Activated B cell treated with CpG ODN at 0.5 μM for 24 hours (primary cell): ENCODE data around the gene PLCB4. TPM values are rescaled to one million over a fixed set of nuclear protein-coding genes. Genes with fewer than 3 reads are reported as not detected.

Source experiments
- ATAC-seq: fragments of 200-7000 bp; cut with Tn5 transposase; one replicate; pipeline ENCODE4 v1.10.0; 2021; ENCODE audit warnings: low read depth, mild to moderate bottlenecking, moderate library complexity
- CTCF ChIA-PET: fragments of 350-600 bp; sonication (Branson Sonifier 250); formaldehyde crosslinking; loops from one replicate; lab custom pipeline; 2021; ENCODE audit warnings: antibody characterized with exemption; lab: Charles Lee
- POLR2A ChIA-PET: fragments of 350-600 bp; sonication (Branson Sonifier 250); formaldehyde crosslinking; loops from one replicate; lab custom pipeline; 2021; ENCODE audit warnings: antibody characterized with exemption; lab: Charles Lee
- DNase-seq: peaks from one replicate; pipeline ENCODE4 v3.0.0; 2022
- H3K27ac Mint-ChIP-seq: one replicate; pipeline ENCODE4 v1.8.0; 2020; ENCODE audit warnings: mixed read lengths
- H3K27me3 Mint-ChIP-seq: one replicate; pipeline ENCODE4 v1.8.0; 2021; ENCODE audit warnings: mixed read lengths
- H3K36me3 Mint-ChIP-seq: one replicate; pipeline ENCODE4 v1.8.0; 2021; ENCODE audit warnings: low read depth, mixed read lengths
- H3K4me1 Mint-ChIP-seq: one replicate; pipeline ENCODE4 v1.8.0; 2021; ENCODE audit warnings: mixed read lengths
- H3K4me3 Mint-ChIP-seq: one replicate; pipeline ENCODE4 v1.8.0; 2020; ENCODE audit warnings: mild to moderate bottlenecking, mixed read lengths
- H3K9me3 Mint-ChIP-seq: one replicate; pipeline ENCODE4 v1.8.0; 2020; ENCODE audit warnings: mixed read lengths
- intact Hi-C: fragments of 100-400 bp; cut with micrococcal nuclease; formaldehyde crosslinking; loops from one replicate; pipeline ENCODE4 v1.15.1; 2024
- total RNA-seq: library from RNA; stranded (reverse); gene quantifications from 2 replicates; pipeline ENCODE4 v1.2.3, GENCODE V29; 2022
- TF ChIP-seq, protein P1 (sequence below): fragments of 200-600 bp; IDR thresholded peaks from one replicate; pipeline ENCODE4 v1.8.0; 2022; ENCODE audit warnings: antibody characterized with exemption, mild to moderate bottlenecking

The PLCB4 gene
- total RNA-seq, 1 donor from 2014 or later, result not detected

GRCh38 chr20:9142809-9143208 is 73.9 kb downstream of the PLCB4 start:
- ChIA-PET CTCF (no interaction called here), POLR2A (no interaction called here)
- H3K27ac Mint-ChIP-seq, result no peak overlapping the region
- H3K4me1 Mint-ChIP-seq, result no peaks in the 10 kb centered on the region
- DNase-seq (no peak), ATAC-seq (no peak)
- H3K27me3 Mint-ChIP-seq, result no peaks in the 10 kb centered on the region
- intact Hi-C loops, result no loop called here
- peaks cover 8% of the 10 kb centered on the region for H3K9me3 Mint-ChIP-seq
- no peak overlapping the region for H3K4me3 Mint-ChIP-seq
- TF ChIP-seq, protein P1, sequence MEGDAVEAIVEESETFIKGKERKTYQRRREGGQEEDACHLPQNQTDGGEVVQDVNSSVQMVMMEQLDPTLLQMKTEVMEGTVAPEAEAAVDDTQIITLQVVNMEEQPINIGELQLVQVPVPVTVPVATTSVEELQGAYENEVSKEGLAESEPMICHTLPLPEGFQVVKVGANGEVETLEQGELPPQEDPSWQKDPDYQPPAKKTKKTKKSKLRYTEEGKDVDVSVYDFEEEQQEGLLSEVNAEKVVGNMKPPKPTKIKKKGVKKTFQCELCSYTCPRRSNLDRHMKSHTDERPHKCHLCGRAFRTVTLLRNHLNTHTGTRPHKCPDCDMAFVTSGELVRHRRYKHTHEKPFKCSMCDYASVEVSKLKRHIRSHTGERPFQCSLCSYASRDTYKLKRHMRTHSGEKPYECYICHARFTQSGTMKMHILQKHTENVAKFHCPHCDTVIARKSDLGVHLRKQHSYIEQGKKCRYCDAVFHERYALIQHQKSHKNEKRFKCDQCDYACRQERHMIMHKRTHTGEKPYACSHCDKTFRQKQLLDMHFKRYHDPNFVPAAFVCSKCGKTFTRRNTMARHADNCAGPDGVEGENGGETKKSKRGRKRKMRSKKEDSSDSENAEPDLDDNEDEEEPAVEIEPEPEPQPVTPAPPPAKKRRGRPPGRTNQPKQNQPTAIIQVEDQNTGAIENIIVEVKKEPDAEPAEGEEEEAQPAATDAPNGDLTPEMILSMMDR, result no peak
- no peaks in the 10 kb centered on the region for H3K36me3 Mint-ChIP-seq

DNA sequence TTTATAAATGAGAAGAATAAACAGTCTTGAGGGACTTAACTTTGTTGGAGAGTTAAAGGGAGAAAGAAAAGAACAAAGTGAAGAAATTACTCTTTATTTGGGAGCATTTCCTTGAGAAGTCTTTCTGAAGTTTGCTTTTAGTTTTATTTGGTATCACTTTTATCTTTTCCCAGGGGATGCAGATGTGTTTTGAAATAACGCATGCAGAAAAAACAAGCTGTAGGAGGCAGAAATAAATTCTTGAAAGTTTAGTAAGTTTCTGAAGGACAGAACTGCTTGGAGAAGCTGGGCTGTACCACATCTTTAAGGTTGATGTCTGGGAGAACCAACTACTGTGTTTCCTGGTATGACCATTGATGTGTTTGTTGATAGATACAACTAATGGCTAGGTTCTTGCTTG is 75.0 kb downstream of the PLCB4 start:
- TF ChIP-seq, protein P1, result no peak
- no peaks in the 10 kb centered on the region for H3K4me1 Mint-ChIP-seq
- no peaks in the 10 kb centered on the region for H3K36me3 Mint-ChIP-seq
- no peak for DNase-seq
- H3K27me3 Mint-ChIP-seq, result no peaks in the 10 kb centered on the region
- H3K9me3 Mint-ChIP-seq, result peaks cover 8% of the 10 kb centered on the region
- CTCF ChIA-PET, result no interaction called here
- ATAC-seq, result no peak
- H3K27ac Mint-ChIP-seq, result no peak overlapping the region
- no peak overlapping the region for H3K4me3 Mint-ChIP-seq
- intact Hi-C loops, result no loop called here
- POLR2A ChIA-PET, result no interaction called here

DNA sequence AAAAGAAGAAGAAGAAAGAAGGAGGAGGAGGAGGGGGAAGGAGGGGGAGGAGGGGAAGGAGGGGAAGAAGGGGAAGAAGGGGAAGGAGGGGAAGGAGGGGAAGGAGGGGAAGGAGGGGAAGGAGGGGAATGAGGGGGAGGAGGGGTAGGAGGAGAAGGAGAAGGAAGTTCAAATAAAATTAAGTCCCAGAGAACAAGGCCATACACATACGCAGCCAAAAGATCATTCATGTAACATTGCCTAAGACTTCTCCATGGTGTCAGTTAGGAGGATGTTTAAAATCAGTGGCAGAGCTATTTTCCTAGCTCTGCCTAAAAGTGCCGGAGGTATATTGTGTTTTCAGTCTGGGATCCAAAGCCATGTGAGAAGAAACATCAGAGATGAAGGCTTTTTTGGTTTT is 75.8 kb downstream of the PLCB4 start:
- DNase-seq (no peak), ATAC-seq (no peak)
- CTCF ChIA-PET, result no interaction called here
- Mint-ChIP-seq H3K4me1 (no peaks in the 10 kb centered on the region), H3K27me3 (no peaks in the 10 kb centered on the region), H3K4me3 (no peak overlapping the region), H3K9me3 (peaks cover 4% of the 10 kb centered on the region), H3K36me3 (no peaks in the 10 kb centered on the region), H3K27ac (no peak overlapping the region)
- POLR2A ChIA-PET, result no interaction called here
- TF ChIP-seq, protein P1, result no peak
- intact Hi-C loops, result no loop called here

DNA sequence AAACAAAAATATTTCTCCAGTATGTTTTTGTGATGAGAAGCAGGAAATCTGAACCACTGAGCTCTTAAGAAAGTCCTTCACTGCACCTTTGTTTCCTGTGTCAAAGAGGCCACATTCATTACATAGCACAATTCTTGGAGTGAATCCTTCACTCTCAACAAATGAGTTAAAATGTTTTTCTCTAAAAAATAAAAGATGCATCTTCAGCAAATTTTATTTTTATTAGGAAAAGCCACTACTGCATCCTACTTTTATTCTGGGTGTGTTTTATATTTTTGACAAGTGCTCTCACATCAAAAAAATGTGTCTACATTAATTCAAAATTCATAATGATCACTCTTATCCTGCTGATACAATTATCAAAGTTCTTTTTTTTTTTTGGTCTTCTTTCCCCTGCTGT is 76.3 kb downstream of the PLCB4 start:
- TF ChIP-seq, protein P1, result no peak
- intact Hi-C loops, result no loop called here
- POLR2A ChIA-PET, result no interaction called here

GRCh38 chr20:9146649-9147048 is 77.8 kb downstream of the PLCB4 start:
- no peaks in the 10 kb centered on the region for H3K36me3 Mint-ChIP-seq
- ChIA-PET POLR2A (no interaction called here), CTCF (no interaction called here)
- no peaks in the 10 kb centered on the region for H3K27me3 Mint-ChIP-seq
- ATAC-seq (no peak), DNase-seq (no peak)
- H3K4me1 Mint-ChIP-seq, result no peaks in the 10 kb centered on the region
- no peak overlapping the region for H3K27ac Mint-ChIP-seq
- H3K4me3 Mint-ChIP-seq, result no peak overlapping the region
- TF ChIP-seq, protein P1, result no peak
- peaks cover 7% of the 10 kb centered on the region for H3K9me3 Mint-ChIP-seq
- intact Hi-C loops, result no loop called here

More for the DNA sequence above, 76.3 kb downstream of the PLCB4 start:
- ATAC-seq, result no peak
- H3K9me3 Mint-ChIP-seq, result peaks cover 4% of the 10 kb centered on the region
- H3K4me1 Mint-ChIP-seq, result no peaks in the 10 kb centered on the region
- H3K27ac Mint-ChIP-seq, result no peak overlapping the region
- no peak for DNase-seq
- H3K27me3 Mint-ChIP-seq, result no peaks in the 10 kb centered on the region
- no peaks in the 10 kb centered on the region for H3K36me3 Mint-ChIP-seq
- H3K4me3 Mint-ChIP-seq, result no peak overlapping the region
- CTCF ChIA-PET, result no interaction called here
